Large intestine (tissue), 3 donors: ENCODE results near the gene IFT122. TPM values are rescaled to one million over a fixed set of nuclear protein-coding genes. Genes with fewer than 3 reads are reported as not detected.
"Not testable (repeated sequence)": the region's sequence is repeated elsewhere in the genome, so short reads cannot be mapped to it uniquely, and the experiment has no call there.

Experiments used
- DNase-seq, 2 donors: peaks; one replicate each; pipeline versions ENCODE4 v3.0.0 to v3.0.0-alpha.2; 2013
- H3K27ac ChIP-seq: one replicate; pipeline ENCODE4 v1.5.1; 2013; ENCODE audit warnings: low read length
- H3K27me3 ChIP-seq: 2 replicates; pipeline ENCODE4 v1.6.1; 2013; ENCODE audit warnings: low read length; ENCODE audit not compliant: control insufficient read depth, insufficient read depth
- H3K36me3 ChIP-seq: 2 replicates; pipeline ENCODE4 v1.6.1; 2013; ENCODE audit warnings: low read length; ENCODE audit not compliant: control insufficient read depth, insufficient read depth
- H3K4me1 ChIP-seq: one replicate; pipeline ENCODE4 v1.6.1; 2013; ENCODE audit warnings: low read length; ENCODE audit not compliant: control insufficient read depth, insufficient read depth
- H3K4me3 ChIP-seq: one replicate; pipeline ENCODE4 v1.5.1; 2013; ENCODE audit warnings: low read length
- H3K9me3 ChIP-seq: one replicate; pipeline ENCODE4 v1.6.1; 2013; ENCODE audit warnings: mild to moderate bottlenecking, low read depth, low read length, moderate library complexity; ENCODE audit not compliant: control insufficient read depth
- WGBS: methylation state at CpG from one replicate; pipeline ENCODE4 v1.1.5; 2013; ENCODE audit warnings: low lambda C conversion rate; ENCODE audit not compliant: insufficient coverage; 5-methylcytosine and 5-hydroxymethylcytosine counted together
- polyA plus RNA-seq: library from polyadenylated mRNA; unstranded; fragments of 120-200 nt; gene quantifications from one replicate; pipeline ENCODE4 v1.2.1, GENCODE V29; 2013

IFT122 gene
- polyA plus RNA-seq, 1 donor = 39.4 TPM

GRCh38 chr3:129485721-129486663, 46.0 kb downstream of the IFT122 start:
- DNase-seq = no peak
- Histone ChIP-seq H3K9me3 (no peaks in the 10 kb centered on the region), H3K27ac (no peak overlapping the region), H3K27me3 (no peaks in the 10 kb centered on the region), H3K36me3 (peaks cover 42% of the 10 kb centered on the region), H3K4me1 (peaks cover 2% of the 10 kb centered on the region), H3K4me3 (no peak overlapping the region)
- 100% methylated on average over 1 of the region's 11 CpGs for WGBS

DNA sequence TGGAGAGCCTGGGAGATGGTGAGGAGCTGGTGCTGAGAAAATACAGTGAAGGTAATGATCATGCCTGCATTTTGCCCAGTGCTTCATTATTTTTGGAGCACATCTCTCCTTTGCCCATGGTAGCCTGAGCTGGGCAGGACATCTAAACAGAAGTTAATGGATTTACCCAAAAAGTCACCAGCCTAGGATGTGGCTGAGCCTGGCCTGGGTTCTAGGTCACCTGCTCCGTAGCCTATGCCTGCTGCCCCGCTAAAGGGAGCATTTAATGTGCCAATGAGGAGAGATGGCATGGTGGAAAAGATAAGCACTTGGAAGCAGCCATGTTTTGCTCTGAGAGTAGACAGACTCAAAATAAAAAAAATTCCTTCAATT, 46.6 kb downstream of the IFT122 start:
- no peak overlapping the region for H3K4me3 ChIP-seq
- no peaks in the 10 kb centered on the region for H3K27me3 ChIP-seq
- H3K27ac ChIP-seq = no peak overlapping the region
- no peak for DNase-seq
- 100% methylated on average over 1 of the region's 2 CpGs for WGBS
- H3K9me3 ChIP-seq = no peaks in the 10 kb centered on the region
- peaks cover 41% of the 10 kb centered on the region for H3K36me3 ChIP-seq
- peaks cover 2% of the 10 kb centered on the region for H3K4me1 ChIP-seq

GRCh38 chr3:129487183-129487867, 47.3 kb downstream of the IFT122 start:
- H3K27me3 ChIP-seq = no peaks in the 10 kb centered on the region
- H3K36me3 ChIP-seq = peaks cover 41% of the 10 kb centered on the region
- no CpG with 5 or more reads among the region's 13 CpGs for WGBS
- peaks cover 2% of the 10 kb centered on the region for H3K4me1 ChIP-seq
- no peak overlapping the region for H3K27ac ChIP-seq
- no peak for DNase-seq
- no peak overlapping the region for H3K4me3 ChIP-seq
- H3K9me3 ChIP-seq = no peaks in the 10 kb centered on the region

DNA sequence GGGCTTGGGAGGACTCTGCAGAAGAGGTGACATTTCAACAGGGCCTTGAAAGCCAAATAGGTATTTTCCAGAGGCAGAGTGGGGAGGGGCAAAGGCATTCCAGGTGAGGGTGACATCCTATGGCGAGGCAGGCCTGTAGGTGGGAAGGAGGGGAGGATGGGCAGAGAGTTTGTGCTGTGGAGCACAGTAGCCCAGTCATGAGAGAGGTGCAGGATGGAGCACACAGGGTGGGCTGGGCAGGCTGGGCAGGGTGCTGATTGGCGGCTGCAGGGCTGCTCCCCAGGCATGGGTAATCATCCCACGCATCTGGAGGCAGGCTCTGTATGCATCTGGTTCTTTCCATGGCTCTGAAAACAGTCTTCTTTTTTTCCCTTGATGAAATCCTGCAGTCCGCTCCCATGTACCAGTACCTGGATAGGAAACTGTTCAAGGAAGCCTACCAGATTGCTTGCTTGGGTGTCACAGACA, 47.9 kb downstream of the IFT122 start:
- not testable (repeated sequence) for H3K27me3 ChIP-seq, H3K27ac ChIP-seq, H3K4me3 ChIP-seq, H3K4me1 ChIP-seq, DNase-seq, H3K9me3 ChIP-seq
- WGBS = no CpG with 5 or more reads among the region's 4 CpGs
- H3K36me3 ChIP-seq = peaks cover 40% of the 10 kb centered on the region

- WGBS = no CpG with 5 or more reads among the region's 10 CpGs
- H3K9me3 ChIP-seq, H3K4me1 ChIP-seq, H3K27me3 ChIP-seq, H3K4me3 ChIP-seq, DNase-seq, H3K27ac ChIP-seq: not testable (repeated sequence)
- H3K36me3 ChIP-seq = peaks cover 38% of the 10 kb centered on the region
These were observed 49.2 kb downstream of the IFT122 start for GRCh38 chr3:129489258-129489657.

DNA sequence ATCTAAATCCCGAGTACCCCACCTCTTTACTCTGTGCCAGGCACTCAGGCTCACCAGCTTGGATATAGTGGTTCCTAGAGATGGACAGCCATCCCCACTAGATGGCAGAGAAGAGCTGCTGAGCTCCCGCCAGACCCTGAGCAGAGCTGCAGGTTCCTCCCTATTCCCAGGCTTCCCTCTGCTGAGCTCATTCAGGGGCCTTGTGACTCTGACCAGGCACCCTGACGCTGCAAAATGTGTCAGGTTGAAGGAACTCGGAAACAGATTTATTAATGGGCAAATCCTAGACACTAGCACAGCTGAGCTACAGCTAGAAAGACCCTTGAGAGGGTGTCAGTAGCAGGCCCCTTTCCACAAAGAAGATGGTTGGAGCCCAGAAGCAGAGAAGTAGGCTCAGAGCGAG, 50.2 kb downstream of the IFT122 start:
- Histone ChIP-seq H3K27ac (peak overlapping the region; percentile 30), H3K36me3 (peaks cover 38% of the 10 kb centered on the region), H3K4me3 (no peak overlapping the region), H3K27me3 (no peaks in the 10 kb centered on the region), H3K9me3 (no peaks in the 10 kb centered on the region), H3K4me1 (peaks cover 2% of the 10 kb centered on the region)
- no CpG with 5 or more reads among the region's 5 CpGs for WGBS
- DNase-seq = peak; percentile 87 to 88

DNA sequence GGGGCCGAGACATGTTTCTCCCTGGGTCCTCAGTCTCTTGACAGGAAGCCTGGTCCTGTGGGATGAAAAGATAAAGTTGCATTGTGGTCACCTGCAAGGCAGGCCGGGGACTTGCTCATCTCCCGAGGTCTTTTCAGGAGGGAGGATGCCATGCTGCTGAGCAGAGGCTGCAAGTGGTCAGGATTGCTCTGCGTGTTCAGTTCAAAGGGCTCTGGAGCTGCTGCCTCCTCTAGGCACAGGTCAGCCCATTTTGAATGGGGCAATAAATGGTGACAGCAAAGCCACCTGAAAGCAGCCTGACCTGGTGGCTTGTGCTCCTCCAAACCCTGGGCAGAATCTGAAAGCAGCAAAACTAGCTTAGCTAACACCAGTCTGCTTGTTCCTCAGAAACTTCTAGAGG, 51.1 kb downstream of the IFT122 start:
- H3K27ac ChIP-seq = not testable (repeated sequence)
- H3K36me3 ChIP-seq = peaks cover 36% of the 10 kb centered on the region
- WGBS = no CpG with 5 or more reads among the region's 4 CpGs

DNA sequence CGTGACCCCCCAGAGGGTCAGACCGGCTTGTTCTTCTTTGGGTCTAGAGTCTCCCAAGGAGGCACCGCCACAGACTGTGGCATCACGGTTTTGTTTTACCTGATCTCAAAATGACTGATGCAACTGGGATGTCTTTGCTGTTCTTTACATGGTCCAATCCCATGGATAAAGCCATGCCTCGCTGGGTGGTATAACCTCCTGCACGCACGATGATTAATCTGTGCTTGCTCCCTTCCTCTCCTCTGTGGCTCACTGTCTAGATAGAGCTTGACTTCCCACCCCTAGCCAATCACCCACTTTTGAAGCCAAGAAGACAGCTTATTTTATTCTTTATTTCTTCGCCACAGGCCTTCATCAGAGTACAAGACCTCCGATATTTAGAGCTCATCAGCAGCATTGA, 51.8 kb downstream of the IFT122 start:
- Histone ChIP-seq H3K27me3 (no peaks in the 10 kb centered on the region), H3K36me3 (peaks cover 33% of the 10 kb centered on the region), H3K27ac (no peak overlapping the region), H3K4me3 (no peak overlapping the region), H3K4me1 (peaks cover 2% of the 10 kb centered on the region), H3K9me3 (no peaks in the 10 kb centered on the region)
- DNase-seq = no peak
- no CpG with 5 or more reads among the region's 9 CpGs for WGBS

More for the DNA sequence above, 51.1 kb downstream of the IFT122 start:
- not testable (repeated sequence) for H3K4me3 ChIP-seq, H3K27me3 ChIP-seq, DNase-seq, H3K9me3 ChIP-seq, H3K4me1 ChIP-seq

DNA sequence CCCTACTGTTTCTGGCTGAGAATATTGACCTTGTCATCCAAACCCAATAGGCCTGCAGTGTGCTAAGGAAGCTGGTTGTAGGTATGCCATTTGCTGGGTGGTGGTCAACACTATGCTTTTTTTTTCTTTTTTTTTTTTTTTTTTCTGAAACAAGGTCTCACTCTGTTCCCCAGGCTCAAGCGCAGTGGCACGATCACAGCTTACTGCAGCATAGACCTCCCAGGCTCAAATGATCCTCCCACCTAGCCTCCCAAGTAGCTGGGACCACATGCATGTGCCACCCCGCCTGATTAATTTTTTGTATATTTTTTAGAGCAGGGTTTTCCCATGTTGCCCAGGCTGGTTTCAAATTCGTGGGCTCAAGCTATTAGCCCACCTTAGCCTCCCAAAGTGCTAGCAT, 52.7 kb downstream of the IFT122 start:
- no peak overlapping the region for H3K27ac ChIP-seq
- no peaks in the 10 kb centered on the region for H3K27me3 ChIP-seq
- 80% methylated on average over 1 of the region's 4 CpGs for WGBS
- no peak overlapping the region for H3K4me3 ChIP-seq
- peaks cover 2% of the 10 kb centered on the region for H3K4me1 ChIP-seq
- peaks cover 38% of the 10 kb centered on the region for H3K36me3 ChIP-seq
- no peak for DNase-seq
- H3K9me3 ChIP-seq = no peaks in the 10 kb centered on the region

DNA sequence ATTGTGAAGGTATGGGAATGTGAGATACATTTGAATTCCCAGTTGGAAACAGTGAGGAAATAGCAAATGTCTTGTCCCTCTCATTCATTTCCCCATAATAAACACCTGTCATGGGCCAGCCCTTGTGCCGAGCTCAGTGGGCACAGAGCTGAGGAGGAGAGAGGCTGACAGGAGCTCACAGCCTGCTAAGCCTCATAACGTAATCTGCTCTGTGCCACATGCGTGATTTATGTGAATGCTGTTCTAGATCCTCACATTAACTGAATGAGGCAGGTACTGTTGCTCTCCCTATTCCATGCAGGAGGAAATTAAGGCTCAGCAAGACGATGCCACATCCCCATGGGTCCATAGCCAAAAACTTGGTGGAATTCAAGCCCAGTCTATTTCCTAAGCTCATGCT, 53.2 kb downstream of the IFT122 start:
- no peak overlapping the region for H3K4me3 ChIP-seq
- H3K9me3 ChIP-seq = no peaks in the 10 kb centered on the region
- no peak for DNase-seq
- H3K27ac ChIP-seq = no peak overlapping the region
- H3K36me3 ChIP-seq = peaks cover 40% of the 10 kb centered on the region
- peaks cover 2% of the 10 kb centered on the region for H3K4me1 ChIP-seq
- 100% methylated on average over 1 of the region's 4 CpGs for WGBS
- no peaks in the 10 kb centered on the region for H3K27me3 ChIP-seq
